Breast epithelium (tissue), 4 donors: ENCODE measurements around the gene SERAC1. TPM values are rescaled to one million over a fixed set of nuclear protein-coding genes. Genes with fewer than 3 reads are reported as not detected.

ENCODE experiments used
- DNase-seq, 2 donors: peaks; one replicate each; pipeline ENCODE4 v3.0.0-alpha.2; 2019; ENCODE audit warnings: low spot score in 2 of 2
- H3K27ac ChIP-seq, 2 donors: fragments of 200-600 bp; sonication (generic) in 1 of 2; one replicate each; pipeline ENCODE4 v1.5.1; 2016 to 2019; ENCODE audit warnings: mild to moderate bottlenecking in 1 of 2
- H3K27me3 ChIP-seq, 2 donors: fragments of 200-600 bp; sonication (generic) in 1 of 2; one replicate each; pipeline versions ENCODE4 v1.5.1 to v1.6.0; 2017 to 2019; ENCODE audit warnings: control low read depth in 1 of 2, mild to moderate bottlenecking in 1 of 2
- H3K36me3 ChIP-seq: fragments of 200-600 bp; one replicate; pipeline ENCODE4 v1.5.1; 2019
- H3K4me1 ChIP-seq, 2 donors: fragments of 200-600 bp; sonication (generic); one replicate each; pipeline ENCODE4 v1.5.1; 2016 to 2019; ENCODE audit warnings: control low read depth in 1 of 2
- H3K4me3 ChIP-seq, 3 donors: fragments of 200-600 bp; sonication (generic); 1 replicate in 2 of 3; 2 replicates in 1 of 3; pipeline ENCODE4 v1.5.1; 2016 to 2019; ENCODE audit warnings: mild to moderate bottlenecking in 3 of 3, moderate library complexity in 2 of 3
- H3K9me3 ChIP-seq, 2 donors: fragments of 200-600 bp; sonication (generic) in 1 of 2; one replicate each; pipeline ENCODE4 v1.5.1; 2016 to 2019; ENCODE audit warnings: control low read depth in 1 of 2
- CTCF ChIP-seq, 3 donors: fragments of 450-650 bp; IDR thresholded peaks; one replicate each; pipeline ENCODE4 v1.5.1; 2016 to 2017; ENCODE audit warnings: antibody characterized with exemption in 3 of 3, mild to moderate bottlenecking in 3 of 3, moderate library complexity in 3 of 3
- POLR2A ChIP-seq: fragments of 450-650 bp; IDR thresholded peaks from one replicate; pipeline ENCODE4 v1.6.1; 2016; ENCODE audit warnings: antibody characterized with exemption, mild to moderate bottlenecking, moderate library complexity
- POLR2AphosphoS5 ChIP-seq, 3 donors: sonication (generic); formaldehyde crosslinking; IDR thresholded peaks; one replicate each; pipeline ENCODE4 v1.6.1; 2017; ENCODE audit warnings: antibody characterized with exemption in 3 of 3
- intact Hi-C: fragments of 100-400 bp; cut with DNase I; formaldehyde crosslinking; loops from one replicate; pipeline ENCODE4 v1.15.1; 2023; ENCODE audit warnings: low total_unique reads
- total RNA-seq, 3 donors: library from RNA; depleted of rRNA; stranded (reverse); fragments of >200 nt; gene quantifications; one replicate each; pipeline ENCODE4 v1.1.0, GENCODE V29; 2016

SERAC1 gene
- total RNA-seq, 3 donors from 2014 or later, result 8.5 to 15.7 (median 9.2) TPM

GRCh38 chr6:158122048-158122447, 46.0 kb downstream of the SERAC1 start:
- H3K27ac ChIP-seq, result no peak overlapping the region
- H3K36me3 ChIP-seq, result no peaks in the 10 kb centered on the region
- no peak for TF ChIP-seq POLR2AphosphoS5 (IDR thresholded peaks at IDR 0.05)
- no peak for TF ChIP-seq CTCF (IDR thresholded peaks at IDR 0.05)
- TF ChIP-seq POLR2A, result no peak
- H3K4me3 ChIP-seq, result no peak overlapping the region
- no peak for DNase-seq
- intact Hi-C loops, result no loop called here
- no peaks in the 10 kb centered on the region for H3K4me1 ChIP-seq
- H3K9me3 ChIP-seq, result no peaks in the 10 kb centered on the region
- no peaks in the 10 kb centered on the region for H3K27me3 ChIP-seq

- no peak overlapping the region for H3K4me3 ChIP-seq
- intact Hi-C loops, result no loop called here
- no peak overlapping the region for H3K27ac ChIP-seq
- H3K4me1 ChIP-seq, result no peaks in the 10 kb centered on the region
- TF ChIP-seq CTCF (IDR thresholded peaks at IDR 0.05) (no peak), POLR2A (no peak), POLR2AphosphoS5 (IDR thresholded peaks at IDR 0.05) (no peak)
- H3K27me3 ChIP-seq, result no peaks in the 10 kb centered on the region
- H3K36me3 ChIP-seq, result peaks cover 4% of the 10 kb centered on the region
- H3K9me3 ChIP-seq, result no peaks in the 10 kb centered on the region
- DNase-seq, result no peak
These were observed 46.7 kb downstream of the SERAC1 start for GRCh38 chr6:158121335-158121734.

- no peak for DNase-seq
- peaks cover 5% of the 10 kb centered on the region for H3K36me3 ChIP-seq
These were observed 49.2 kb downstream of the SERAC1 start for GRCh38 chr6:158118886-158119285.

GRCh38 chr6:158115508-158115907, 52.6 kb downstream of the SERAC1 start:
- DNase-seq, result no peak
- TF ChIP-seq POLR2AphosphoS5 (IDR thresholded peaks at IDR 0.05), result no peak
- TF ChIP-seq CTCF (IDR thresholded peaks at IDR 0.05), result no peak
- no peak for TF ChIP-seq POLR2A
- no peaks in the 10 kb centered on the region for H3K27me3 ChIP-seq
- H3K27ac ChIP-seq, result no peak overlapping the region
- no peak overlapping the region for H3K4me3 ChIP-seq
- peaks cover 5% of the 10 kb centered on the region for H3K36me3 ChIP-seq
- H3K9me3 ChIP-seq, result no peaks in the 10 kb centered on the region
- intact Hi-C loops, result no loop called here
- no peaks in the 10 kb centered on the region for H3K4me1 ChIP-seq

More at GRCh38 chr6:158118886-158119285, 49.2 kb downstream of the SERAC1 start:
- H3K9me3 ChIP-seq, result no peaks in the 10 kb centered on the region
- TF ChIP-seq POLR2A (no peak), POLR2AphosphoS5 (IDR thresholded peaks at IDR 0.05) (no peak), CTCF (IDR thresholded peaks at IDR 0.05) (no peak)
- H3K27ac ChIP-seq, result no peak overlapping the region
- H3K27me3 ChIP-seq, result no peaks in the 10 kb centered on the region
- intact Hi-C loops, result no loop called here
- no peak overlapping the region for H3K4me3 ChIP-seq
- no peaks in the 10 kb centered on the region for H3K4me1 ChIP-seq

- no peaks in the 10 kb centered on the region for H3K27me3 ChIP-seq
- H3K27ac ChIP-seq, result no peak overlapping the region
- intact Hi-C loops, result no loop called here
- no peak for TF ChIP-seq CTCF (IDR thresholded peaks at IDR 0.05)
- TF ChIP-seq POLR2A, result no peak
- TF ChIP-seq POLR2AphosphoS5 (IDR thresholded peaks at IDR 0.05), result no peak
- H3K4me3 ChIP-seq, result no peak overlapping the region
- H3K36me3 ChIP-seq, result peaks cover 5% of the 10 kb centered on the region
- no peaks in the 10 kb centered on the region for H3K9me3 ChIP-seq
- no peaks in the 10 kb centered on the region for H3K4me1 ChIP-seq
- no peak for DNase-seq
These were observed 53.0 kb downstream of the SERAC1 start for GRCh38 chr6:158115102-158115501.
